ENCODE measurements around the gene LRBA.
"Not testable (repeated sequence)": the region's sequence is repeated elsewhere in the genome, so short reads cannot be mapped to it uniquely, and the experiment has no call there.

Gene LRBA

GRCh38 chr4:150784305-150784704, 230.8 kb downstream of the LRBA start:
- DNase-seq, result no peak

- no peak for DNase-seq
Observed at GRCh38 chr4:150782921-150783320, 232.2 kb downstream of the LRBA start.

GRCh38 chr4:150782311-150782710, 232.8 kb downstream of the LRBA start:
- DNase-seq, result no peak

GRCh38 chr4:150781191-150781590, 233.9 kb downstream of the LRBA start:
- DNase-seq, result no peak

DNA sequence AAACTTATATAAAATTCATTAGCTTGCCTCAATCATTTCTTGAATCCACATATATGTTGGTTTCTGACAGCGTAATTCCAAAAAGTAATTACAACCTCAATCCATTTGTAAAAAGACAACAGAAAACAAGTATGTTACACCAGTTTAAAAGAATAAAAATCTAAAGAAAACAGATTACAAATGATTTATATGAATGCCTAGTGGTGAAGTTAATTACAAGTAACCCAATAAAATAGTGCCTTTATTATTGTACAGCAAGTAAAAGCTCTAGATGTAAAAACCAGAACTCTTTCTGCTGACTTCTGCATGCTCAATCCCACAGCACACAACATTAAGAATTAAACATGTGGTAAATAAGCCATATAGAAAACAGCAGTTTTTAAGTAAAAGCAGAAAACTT, 235.4 kb downstream of the LRBA start:
- DNase-seq, result no peak

DNA sequence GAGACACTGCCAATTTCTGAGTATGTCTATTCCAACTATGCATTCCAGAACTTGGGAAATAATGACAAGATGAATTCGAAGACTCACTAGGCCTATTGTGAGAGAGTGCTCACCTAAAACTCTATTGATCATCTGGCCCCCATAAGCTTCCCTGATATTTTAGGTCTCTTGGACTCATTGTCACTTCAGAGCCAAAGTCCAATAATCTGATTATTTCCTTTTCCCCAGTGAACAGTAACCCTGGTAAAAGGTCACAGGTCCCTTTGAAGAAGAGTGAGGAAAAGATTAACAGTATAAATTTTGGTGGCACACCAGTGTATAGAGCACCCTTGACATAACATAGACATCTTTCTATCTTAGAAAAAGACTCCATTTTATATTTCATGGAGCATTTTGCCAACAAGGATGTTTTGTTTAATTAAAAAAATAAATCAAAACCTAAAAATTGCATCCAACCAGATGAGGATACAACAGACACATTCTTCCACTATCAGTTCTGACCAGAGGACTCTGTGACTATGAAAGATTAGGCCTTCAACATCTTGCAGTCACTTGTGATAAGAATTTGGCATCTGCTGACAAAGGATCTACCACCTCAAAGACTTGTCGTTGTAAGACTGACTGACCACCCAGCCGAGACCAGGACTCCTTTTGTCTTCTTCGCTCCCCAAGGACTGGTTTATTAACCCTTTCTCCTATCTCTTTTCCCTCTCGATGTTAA, 241.2 kb downstream of the LRBA start:
- DNase-seq, result no peak

DNA sequence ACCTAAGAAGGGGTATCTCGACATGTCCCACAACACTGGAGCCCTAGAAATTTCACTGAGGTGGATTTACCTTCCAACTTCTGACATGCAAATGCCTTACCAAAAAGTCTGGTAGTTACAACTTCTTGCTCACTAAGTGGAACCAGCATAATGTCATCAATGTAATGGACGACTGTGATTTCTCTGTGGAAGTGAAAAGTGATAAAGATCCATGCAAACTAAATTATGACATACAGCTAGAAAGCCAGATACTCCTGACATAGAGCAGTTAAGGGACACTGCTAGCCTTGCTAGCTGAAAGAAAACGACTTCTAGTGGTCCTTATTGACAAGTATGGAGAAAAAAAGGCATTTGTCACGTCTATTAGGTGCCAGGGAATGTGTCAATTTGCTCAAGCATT, 242.1 kb downstream of the LRBA start:
- no peak for DNase-seq

DNA sequence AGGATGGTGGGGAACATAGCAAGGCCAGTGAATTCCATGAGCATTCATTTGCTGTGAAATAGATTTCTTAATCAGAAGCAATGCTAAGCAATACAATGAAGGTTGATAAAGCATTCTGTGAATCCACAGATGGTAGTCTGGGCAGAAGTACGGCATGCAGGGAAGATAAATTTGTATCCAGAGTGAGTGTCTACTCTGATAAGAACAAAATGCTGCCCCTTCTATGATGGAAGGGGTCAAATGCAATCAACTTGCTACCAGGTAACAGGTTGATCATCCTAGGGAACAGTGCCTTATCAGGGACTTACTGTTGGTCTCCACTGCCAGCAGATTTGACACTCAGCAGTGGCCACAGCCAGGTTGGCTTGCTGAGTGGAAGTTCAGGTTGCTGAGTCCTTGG, 243.7 kb downstream of the LRBA start:
- no peak for DNase-seq

- DNase-seq, result no peak
Observed at GRCh38 chr4:150769845-150770244, 245.2 kb downstream of the LRBA start.

GRCh38 chr4:150769248-150769647, 245.8 kb downstream of the LRBA start:
- DNase-seq, result no peak

DNA sequence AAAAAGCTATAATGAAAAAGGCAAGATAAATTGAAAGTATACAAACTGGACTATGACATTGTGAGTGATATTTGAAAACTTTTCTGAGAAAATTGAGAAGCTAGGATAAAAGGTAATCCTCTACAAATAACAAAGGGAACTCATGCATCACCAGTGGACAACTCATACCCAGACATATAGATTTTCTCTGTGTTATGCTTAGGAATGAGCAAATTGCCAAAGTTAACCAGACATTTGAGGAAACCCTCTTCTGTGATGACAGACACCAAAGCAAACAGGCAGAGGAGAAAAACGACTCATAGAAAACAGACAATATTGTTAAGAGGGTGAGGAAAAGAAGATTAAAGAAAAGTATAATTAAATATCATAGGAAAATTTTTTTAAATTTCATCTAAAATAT, 246.6 kb downstream of the LRBA start:
- DNase-seq, result no peak

DNA sequence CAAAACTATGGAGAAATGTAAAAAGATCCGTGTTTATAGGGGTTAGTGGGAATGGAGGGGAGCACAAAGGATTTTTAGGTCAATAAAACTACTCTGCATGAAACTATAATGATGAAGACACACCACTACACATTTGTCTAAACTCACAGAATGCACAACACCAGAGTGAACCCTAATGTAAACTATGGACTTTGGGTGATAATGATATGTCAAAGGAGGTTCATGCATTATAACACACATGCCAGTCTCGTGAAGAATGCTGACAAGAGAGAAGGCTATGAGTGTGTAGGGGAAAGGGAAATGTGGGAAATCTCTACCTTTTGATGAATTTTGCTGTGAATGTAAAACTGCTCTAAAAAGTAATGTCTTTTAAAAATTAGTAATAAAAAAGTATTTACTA, 249.9 kb downstream of the LRBA start:
- DNase-seq, result no peak

- no peak for DNase-seq
Observed at GRCh38 chr4:150751648-150752047, 263.4 kb downstream of the LRBA start.

DNA sequence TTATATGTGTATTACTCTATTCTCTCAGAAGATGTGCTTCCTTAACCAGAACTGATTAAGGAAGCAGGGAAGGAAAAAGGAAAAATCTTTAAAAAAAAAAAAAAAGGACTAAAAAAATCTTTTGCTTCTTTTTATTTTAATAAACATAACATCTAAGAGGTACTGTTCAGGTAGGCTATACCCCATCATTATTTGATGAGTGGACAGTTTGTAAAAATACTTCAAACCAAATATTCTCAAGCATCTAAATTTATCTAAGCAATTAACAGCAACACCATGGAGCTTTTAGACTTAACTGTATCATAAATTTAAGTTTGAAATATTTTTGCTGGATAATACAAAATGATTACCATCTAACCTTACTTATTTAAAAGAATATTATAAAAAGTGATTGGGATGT, 264.3 kb downstream of the LRBA start:
- no peak for DNase-seq

DNA sequence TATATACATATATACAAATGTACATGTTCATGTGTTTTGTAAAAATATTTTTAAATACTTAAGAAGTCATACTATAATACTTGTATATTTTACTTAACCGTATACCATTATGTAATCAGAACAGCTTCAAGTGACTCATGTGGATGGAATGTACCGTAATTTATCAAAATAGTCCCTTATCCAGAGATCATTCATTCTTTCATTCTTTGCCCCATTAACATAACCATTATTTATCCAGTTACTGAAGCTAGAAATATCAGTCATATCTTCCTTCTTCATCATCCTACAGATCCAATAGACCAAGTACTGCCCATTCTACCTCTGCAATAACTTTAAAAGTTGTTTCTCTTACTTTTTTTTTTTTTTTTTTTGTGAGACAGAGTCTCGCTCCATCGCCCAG, 268.9 kb downstream of the LRBA start:
- DNase-seq, result no peak

DNA sequence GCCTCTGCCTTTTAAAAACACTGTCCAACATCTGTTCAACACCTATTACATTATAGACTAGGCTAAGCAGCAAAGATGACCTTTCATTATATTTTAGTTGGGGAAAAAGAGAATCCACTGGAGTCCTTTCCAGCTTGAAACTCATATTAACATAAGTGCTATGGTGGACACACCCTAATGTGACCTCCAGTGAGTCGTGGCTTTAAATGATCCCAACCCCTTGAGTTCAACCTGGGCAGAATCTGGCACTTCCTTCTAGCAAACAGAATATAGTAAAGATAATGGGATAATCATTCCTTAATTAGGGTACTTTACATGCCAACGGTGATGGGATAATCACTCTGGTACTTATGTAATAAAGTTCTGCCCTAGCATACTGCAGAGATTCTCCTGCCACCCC, 270.5 kb downstream of the LRBA start:
- no peak for DNase-seq

- DNase-seq, result no peak
Observed at GRCh38 chr4:150743564-150744342, 271.3 kb downstream of the LRBA start.

- not testable (repeated sequence) for DNase-seq
Observed at GRCh38 chr4:150742930-150743329, 272.2 kb downstream of the LRBA start.

DNA sequence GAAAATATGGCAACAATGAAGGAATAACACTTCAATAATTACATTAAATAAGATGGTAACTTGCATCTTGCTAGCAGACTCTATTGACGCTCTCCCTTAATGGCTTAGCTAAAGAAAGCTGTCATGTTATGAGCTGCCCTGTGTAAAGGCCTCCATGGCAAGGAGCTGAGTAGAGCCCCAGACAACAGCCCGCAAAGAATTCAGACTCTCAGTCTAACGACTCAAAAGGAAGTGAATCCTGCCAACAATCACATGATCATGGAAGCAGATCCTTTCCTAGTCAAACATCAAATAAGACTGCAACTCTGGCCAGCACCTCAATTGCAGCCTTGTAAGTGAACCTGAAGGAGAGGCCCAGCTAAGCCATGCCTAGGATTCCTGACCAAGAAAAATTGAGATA, 275.5 kb downstream of the LRBA start:
- DNase-seq, result no peak

DNA sequence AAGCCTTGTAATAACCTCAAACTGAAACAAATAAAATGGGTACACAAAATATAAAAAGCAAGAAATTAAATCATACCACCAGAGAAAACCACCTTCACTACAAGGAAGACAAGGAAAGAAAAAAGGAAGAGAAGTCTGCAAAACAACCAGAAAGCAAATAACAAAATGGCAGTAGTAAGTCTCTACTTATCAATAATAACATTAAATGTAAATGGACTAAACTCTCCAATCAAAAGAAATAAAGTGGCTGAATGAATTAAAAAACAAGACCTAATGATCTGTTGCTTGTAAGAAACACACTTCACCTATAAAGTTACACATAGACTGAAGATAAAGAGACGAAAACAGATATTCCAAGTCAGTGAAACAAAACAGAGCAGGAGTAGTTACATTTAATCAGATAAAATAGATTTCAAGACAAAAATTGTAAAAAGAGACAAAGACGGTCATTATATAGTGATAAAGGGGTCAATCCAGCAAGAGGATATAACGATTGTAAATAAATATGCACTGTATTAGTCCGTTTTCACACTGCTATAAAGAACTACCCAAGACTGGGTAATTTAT, 289.0 kb downstream of the LRBA start:
- no peak for DNase-seq

GRCh38 chr4:150723727-150724411, 291.2 kb downstream of the LRBA start:
- no peak for DNase-seq

- no peak for DNase-seq
Observed at GRCh38 chr4:150722908-150723362, 292.1 kb downstream of the LRBA start.

DNA sequence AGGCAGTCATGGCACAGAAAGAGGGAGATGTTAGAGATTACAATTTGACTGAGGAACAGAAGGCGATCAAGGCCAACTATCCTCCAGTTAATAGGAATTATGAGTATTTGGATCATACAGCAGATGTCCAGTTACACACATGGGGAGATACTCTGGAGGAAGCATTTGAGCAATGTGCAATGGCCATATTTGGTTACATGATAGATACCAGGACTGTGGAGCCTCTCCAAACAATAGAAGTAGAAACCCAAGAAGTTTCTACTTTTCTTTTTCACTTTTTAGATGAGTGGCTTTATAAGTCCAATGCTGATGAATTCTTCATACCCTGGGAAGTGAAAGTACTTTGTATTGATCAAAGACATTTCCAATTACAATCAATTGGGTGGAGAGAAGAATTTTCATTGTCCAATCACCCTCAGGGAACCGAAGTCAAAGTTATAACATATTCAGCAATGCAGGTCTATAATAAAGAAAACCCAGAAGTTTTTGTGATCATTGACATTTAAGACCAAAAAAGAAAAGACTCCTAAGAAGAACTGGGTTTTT, 294.0 kb downstream of the LRBA start:
- DNase-seq, result no peak
